ENCODE results near the gene BSG. TPM values are rescaled to one million over a fixed set of nuclear protein-coding genes. Genes with fewer than 3 reads are reported as not detected.

BSG gene
- total and polyA plus RNA-seq, 9 of the 15 experiments (the other 6 are each of a cell fraction or from before 2014, with no cell fraction given): 4.6 to 495 (median 187) TPM

DNA sequence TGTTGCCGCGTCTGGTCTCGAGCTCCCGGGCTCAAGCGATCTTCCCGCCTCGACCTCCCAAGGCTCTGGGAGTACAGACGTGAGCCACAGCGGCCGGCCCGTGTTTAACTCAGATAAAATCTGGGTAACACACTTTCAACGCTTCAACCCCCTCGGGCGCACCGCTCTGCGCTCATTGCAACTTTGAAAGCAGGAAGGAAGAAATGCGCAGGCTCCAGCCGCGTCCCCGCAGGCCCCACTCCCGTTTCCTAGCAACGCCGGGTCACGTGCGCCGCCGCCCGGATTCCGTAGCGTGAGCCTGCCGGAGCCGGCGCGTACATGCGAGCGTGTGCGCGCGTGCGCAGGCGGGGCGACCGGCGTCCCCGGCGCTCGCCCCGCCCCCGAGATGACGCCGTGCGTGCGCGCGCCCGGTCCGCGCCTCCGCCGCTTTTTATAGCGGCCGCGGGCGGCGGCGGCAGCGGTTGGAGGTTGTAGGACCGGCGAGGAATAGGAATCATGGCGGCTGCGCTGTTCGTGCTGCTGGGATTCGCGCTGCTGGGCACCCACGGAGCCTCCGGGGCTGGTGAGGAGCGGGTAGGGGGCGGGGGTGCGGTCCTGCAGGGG, at the start of gene BSG (continued):
- TF ChIP-seq, protein P1, sequence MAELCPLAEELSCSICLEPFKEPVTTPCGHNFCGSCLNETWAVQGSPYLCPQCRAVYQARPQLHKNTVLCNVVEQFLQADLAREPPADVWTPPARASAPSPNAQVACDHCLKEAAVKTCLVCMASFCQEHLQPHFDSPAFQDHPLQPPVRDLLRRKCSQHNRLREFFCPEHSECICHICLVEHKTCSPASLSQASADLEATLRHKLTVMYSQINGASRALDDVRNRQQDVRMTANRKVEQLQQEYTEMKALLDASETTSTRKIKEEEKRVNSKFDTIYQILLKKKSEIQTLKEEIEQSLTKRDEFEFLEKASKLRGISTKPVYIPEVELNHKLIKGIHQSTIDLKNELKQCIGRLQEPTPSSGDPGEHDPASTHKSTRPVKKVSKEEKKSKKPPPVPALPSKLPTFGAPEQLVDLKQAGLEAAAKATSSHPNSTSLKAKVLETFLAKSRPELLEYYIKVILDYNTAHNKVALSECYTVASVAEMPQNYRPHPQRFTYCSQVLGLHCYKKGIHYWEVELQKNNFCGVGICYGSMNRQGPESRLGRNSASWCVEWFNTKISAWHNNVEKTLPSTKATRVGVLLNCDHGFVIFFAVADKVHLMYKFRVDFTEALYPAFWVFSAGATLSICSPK (IDR thresholded peaks at IDR 0.05; ENCODE audit: borderline replicate concordance): no peak
- TF ChIP-seq HCFC1 (IDR thresholded peaks at IDR 0.05; ENCODE audit: low read depth, low read length) (peak; percentile 57; the same call in 1 of the 2 replicates), RB1 (IDR thresholded peaks at IDR 0.05; ENCODE audit: low read depth) (peak; percentile 62), CXXC5 (CRISPR knock-in tag; IDR thresholded peaks at IDR 0.05) (peak; percentile 98), SIRT6 (IDR thresholded peaks at IDR 0.05; ENCODE audit: low read depth, low read length) (no peak), XRCC5 (IDR thresholded peaks at IDR 0.05; ENCODE audit: low read depth, low read length) (peak; percentile 19; the same call in 1 of the 2 replicates), PML (IDR thresholded peaks at IDR 0.05; ENCODE audit: low read length) (peak; percentile 56; the same call in 1 of the 2 replicates), NCOA6 (IDR thresholded peaks at IDR 0.05) (no peak), RBM22 (IDR thresholded peaks at IDR 0.05; ENCODE audit: low read depth, low read length, poor library complexity, severe bottlenecking) (peak; percentile 76), GTF2A2 (tag; IDR thresholded peaks at IDR 0.05) (peak; percentile 74; the same call in 1 of the 2 replicates)
- TF ChIP-seq, protein P2, sequence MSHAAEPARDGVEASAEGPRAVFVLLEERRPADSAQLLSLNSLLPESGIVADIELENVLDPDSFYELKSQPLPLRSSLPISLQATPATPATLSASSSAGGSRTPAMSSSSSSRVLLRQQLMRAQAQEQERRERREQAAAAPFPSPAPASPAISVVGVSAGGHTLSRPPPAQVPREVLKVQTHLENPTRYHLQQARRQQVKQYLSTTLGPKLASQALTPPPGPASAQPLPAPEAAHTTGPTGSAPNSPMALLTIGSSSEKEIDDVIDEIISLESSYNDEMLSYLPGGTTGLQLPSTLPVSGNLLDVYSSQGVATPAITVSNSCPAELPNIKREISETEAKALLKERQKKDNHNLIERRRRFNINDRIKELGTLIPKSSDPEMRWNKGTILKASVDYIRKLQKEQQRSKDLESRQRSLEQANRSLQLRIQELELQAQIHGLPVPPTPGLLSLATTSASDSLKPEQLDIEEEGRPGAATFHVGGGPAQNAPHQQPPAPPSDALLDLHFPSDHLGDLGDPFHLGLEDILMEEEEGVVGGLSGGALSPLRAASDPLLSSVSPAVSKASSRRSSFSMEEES (CRISPR knock-in tag; IDR thresholded peaks at IDR 0.05): peak; percentile 97
- TF ChIP-seq, protein P3, sequence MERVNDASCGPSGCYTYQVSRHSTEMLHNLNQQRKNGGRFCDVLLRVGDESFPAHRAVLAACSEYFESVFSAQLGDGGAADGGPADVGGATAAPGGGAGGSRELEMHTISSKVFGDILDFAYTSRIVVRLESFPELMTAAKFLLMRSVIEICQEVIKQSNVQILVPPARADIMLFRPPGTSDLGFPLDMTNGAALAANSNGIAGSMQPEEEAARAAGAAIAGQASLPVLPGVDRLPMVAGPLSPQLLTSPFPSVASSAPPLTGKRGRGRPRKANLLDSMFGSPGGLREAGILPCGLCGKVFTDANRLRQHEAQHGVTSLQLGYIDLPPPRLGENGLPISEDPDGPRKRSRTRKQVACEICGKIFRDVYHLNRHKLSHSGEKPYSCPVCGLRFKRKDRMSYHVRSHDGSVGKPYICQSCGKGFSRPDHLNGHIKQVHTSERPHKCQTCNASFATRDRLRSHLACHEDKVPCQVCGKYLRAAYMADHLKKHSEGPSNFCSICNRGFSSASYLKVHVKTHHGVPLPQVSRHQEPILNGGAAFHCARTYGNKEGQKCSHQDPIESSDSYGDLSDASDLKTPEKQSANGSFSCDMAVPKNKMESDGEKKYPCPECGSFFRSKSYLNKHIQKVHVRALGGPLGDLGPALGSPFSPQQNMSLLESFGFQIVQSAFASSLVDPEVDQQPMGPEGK (CRISPR knock-in tag; IDR thresholded peaks at IDR 0.05; ENCODE audit: borderline replicate concordance): no peak
- TF ChIP-seq, protein P4, sequence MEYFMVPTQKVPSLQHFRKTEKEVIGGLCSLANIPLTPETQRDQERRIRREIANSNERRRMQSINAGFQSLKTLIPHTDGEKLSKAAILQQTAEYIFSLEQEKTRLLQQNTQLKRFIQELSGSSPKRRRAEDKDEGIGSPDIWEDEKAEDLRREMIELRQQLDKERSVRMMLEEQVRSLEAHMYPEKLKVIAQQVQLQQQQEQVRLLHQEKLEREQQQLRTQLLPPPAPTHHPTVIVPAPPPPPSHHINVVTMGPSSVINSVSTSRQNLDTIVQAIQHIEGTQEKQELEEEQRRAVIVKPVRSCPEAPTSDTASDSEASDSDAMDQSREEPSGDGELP (CRISPR knock-in tag; IDR thresholded peaks at IDR 0.05; ENCODE audit: borderline replicate concordance): peak; percentile 39; the same call in 1 of the 2 replicates
- TF ChIP-seq, protein P5, sequence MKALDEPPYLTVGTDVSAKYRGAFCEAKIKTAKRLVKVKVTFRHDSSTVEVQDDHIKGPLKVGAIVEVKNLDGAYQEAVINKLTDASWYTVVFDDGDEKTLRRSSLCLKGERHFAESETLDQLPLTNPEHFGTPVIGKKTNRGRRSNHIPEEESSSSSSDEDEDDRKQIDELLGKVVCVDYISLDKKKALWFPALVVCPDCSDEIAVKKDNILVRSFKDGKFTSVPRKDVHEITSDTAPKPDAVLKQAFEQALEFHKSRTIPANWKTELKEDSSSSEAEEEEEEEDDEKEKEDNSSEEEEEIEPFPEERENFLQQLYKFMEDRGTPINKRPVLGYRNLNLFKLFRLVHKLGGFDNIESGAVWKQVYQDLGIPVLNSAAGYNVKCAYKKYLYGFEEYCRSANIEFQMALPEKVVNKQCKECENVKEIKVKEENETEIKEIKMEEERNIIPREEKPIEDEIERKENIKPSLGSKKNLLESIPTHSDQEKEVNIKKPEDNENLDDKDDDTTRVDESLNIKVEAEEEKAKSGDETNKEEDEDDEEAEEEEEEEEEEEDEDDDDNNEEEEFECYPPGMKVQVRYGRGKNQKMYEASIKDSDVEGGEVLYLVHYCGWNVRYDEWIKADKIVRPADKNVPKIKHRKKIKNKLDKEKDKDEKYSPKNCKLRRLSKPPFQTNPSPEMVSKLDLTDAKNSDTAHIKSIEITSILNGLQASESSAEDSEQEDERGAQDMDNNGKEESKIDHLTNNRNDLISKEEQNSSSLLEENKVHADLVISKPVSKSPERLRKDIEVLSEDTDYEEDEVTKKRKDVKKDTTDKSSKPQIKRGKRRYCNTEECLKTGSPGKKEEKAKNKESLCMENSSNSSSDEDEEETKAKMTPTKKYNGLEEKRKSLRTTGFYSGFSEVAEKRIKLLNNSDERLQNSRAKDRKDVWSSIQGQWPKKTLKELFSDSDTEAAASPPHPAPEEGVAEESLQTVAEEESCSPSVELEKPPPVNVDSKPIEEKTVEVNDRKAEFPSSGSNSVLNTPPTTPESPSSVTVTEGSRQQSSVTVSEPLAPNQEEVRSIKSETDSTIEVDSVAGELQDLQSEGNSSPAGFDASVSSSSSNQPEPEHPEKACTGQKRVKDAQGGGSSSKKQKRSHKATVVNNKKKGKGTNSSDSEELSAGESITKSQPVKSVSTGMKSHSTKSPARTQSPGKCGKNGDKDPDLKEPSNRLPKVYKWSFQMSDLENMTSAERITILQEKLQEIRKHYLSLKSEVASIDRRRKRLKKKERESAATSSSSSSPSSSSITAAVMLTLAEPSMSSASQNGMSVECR (CRISPR knock-in tag; IDR thresholded peaks at IDR 0.05): peak; percentile 39; the same call in 1 of the 2 replicates
- TF ChIP-seq, protein P6, sequence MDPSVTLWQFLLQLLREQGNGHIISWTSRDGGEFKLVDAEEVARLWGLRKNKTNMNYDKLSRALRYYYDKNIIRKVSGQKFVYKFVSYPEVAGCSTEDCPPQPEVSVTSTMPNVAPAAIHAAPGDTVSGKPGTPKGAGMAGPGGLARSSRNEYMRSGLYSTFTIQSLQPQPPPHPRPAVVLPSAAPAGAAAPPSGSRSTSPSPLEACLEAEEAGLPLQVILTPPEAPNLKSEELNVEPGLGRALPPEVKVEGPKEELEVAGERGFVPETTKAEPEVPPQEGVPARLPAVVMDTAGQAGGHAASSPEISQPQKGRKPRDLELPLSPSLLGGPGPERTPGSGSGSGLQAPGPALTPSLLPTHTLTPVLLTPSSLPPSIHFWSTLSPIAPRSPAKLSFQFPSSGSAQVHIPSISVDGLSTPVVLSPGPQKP (CRISPR knock-in tag; IDR thresholded peaks at IDR 0.05): no peak
